Esophagus muscularis mucosa (tissue), 4 donors: Measurements from ENCODE around the gene ANGPT4. TPM values are rescaled to one million over a fixed set of nuclear protein-coding genes. Genes with fewer than 3 reads are reported as not detected.

Experiments used
- DNase-seq: peaks from one replicate; pipeline ENCODE4 v3.0.0-alpha.2; 2017; ENCODE audit errors: extremely low spot score
- H3K27ac ChIP-seq, 4 donors: fragments of 200-600 bp; sonication (generic); replicated peaks in 1 of 4; 1 replicate in 3 of 4; 2 replicates in 1 of 4; pipeline ENCODE4 v1.5.1; 2016 to 2019; ENCODE audit warnings: mild to moderate bottlenecking in 1 of 4
- H3K27me3 ChIP-seq, 4 donors: fragments of 200-600 bp; sonication (generic); one replicate each; pipeline versions ENCODE4 v1.5.1 to v1.6.0; 2016 to 2019
- H3K36me3 ChIP-seq, 4 donors: fragments of 200-600 bp; sonication (generic); one replicate each; pipeline ENCODE4 v1.5.1; 2016 to 2019
- H3K4me1 ChIP-seq, 4 donors: fragments of 200-600 bp; sonication (generic); one replicate each; pipeline ENCODE4 v1.5.1; 2016 to 2019
- H3K4me3 ChIP-seq, 4 donors: fragments of 200-600 bp; sonication (generic); 1 replicate in 2 of 4; 2 replicates in 2 of 4; pipeline ENCODE4 v1.5.1; 2016 to 2019; ENCODE audit warnings: mild to moderate bottlenecking in 4 of 4, moderate library complexity in 1 of 4
- H3K9me3 ChIP-seq, 4 donors: fragments of 200-600 bp; sonication (generic); 1 replicate in 3 of 4; 2 replicates in 1 of 4; pipeline ENCODE4 v1.5.1; 2016 to 2019
- EP300 ChIP-seq: sonication (generic); formaldehyde crosslinking; IDR thresholded peaks from one replicate; pipeline ENCODE4 v1.6.1; 2017; ENCODE audit warnings: antibody characterized with exemption
- POLR2A ChIP-seq: fragments of 450-650 bp; IDR thresholded peaks from one replicate; pipeline ENCODE4 v1.6.1; 2017; ENCODE audit warnings: antibody characterized with exemption, moderate library complexity, mild to moderate bottlenecking, low read depth
- POLR2AphosphoS5 ChIP-seq, 2 donors: sonication (generic); formaldehyde crosslinking; IDR thresholded peaks; one replicate each; pipeline ENCODE4 v1.6.1; 2017; ENCODE audit warnings: antibody characterized with exemption in 2 of 2
- WGBS: methylation state at CpG from one replicate; pipeline ENCODE4 v1.1.5; 2018; 5-methylcytosine and 5-hydroxymethylcytosine counted together
- intact Hi-C: fragments of 100-400 bp; cut with DNase I; formaldehyde crosslinking; loops from one replicate; pipeline ENCODE4 v1.15.1; 2023
- total RNA-seq, 4 donors: library from RNA; depleted of rRNA; stranded (reverse); fragments of >200 nt; gene quantifications; one replicate each; pipeline versions ENCODE4 v1.1.0 to v1.2.1, GENCODE V29; 2016
- TF ChIP-seq, protein P1 (sequence below), 3 experiments: fragments of 200-600 bp in 2 of 3; fragments of 450-650 bp in 1 of 3; sonication (generic) in 2 of 3; IDR thresholded peaks; one replicate each; pipeline ENCODE4 v1.5.1; 2017 to 2019; ENCODE audit warnings: antibody characterized with exemption in 3 of 3, mild to moderate bottlenecking in 2 of 3, moderate library complexity in 1 of 3

The ANGPT4 gene
- total RNA-seq, 4 donors from 2014 or later = under 0.01 to 0.46 (median 0.13) TPM; not detected in 1

DNA sequence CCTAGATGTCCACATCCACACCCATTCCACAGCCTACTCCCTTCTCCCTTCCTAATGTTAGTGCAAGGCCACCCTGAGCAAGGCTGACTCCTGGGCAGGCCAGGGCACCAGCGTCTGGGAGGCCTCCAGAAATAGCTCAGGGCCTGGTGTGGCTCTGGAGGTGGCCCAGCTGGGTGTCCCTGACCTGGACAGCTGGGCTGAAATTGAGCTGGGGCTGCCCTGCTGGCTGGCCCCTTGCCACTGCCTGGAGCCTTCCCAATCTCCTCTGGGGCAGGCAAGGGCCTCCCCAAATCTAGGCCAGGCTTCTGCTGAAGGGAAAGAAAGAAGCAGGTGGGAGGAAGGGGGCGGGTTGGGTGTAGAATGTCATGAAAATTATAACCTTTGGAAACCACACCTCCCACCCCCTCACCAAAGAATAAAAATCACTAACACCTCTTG lies 80.5 kb downstream of the ANGPT4 start:
- Histone ChIP-seq H3K4me1 (peaks cover 17 to 30% (median 27%) of the 10 kb centered on the region in 4 donors), H3K27ac (no peak overlapping the region), H3K36me3 (no peaks in the 10 kb centered on the region), H3K27me3 (peaks cover 0 to 17% (median 4%) of the 10 kb centered on the region in 4 donors), H3K4me3 (no peak overlapping the region), H3K9me3 (peaks cover 0 to 9% (median 6%) of the 10 kb centered on the region in 4 donors)
- TF ChIP-seq, protein P1, sequence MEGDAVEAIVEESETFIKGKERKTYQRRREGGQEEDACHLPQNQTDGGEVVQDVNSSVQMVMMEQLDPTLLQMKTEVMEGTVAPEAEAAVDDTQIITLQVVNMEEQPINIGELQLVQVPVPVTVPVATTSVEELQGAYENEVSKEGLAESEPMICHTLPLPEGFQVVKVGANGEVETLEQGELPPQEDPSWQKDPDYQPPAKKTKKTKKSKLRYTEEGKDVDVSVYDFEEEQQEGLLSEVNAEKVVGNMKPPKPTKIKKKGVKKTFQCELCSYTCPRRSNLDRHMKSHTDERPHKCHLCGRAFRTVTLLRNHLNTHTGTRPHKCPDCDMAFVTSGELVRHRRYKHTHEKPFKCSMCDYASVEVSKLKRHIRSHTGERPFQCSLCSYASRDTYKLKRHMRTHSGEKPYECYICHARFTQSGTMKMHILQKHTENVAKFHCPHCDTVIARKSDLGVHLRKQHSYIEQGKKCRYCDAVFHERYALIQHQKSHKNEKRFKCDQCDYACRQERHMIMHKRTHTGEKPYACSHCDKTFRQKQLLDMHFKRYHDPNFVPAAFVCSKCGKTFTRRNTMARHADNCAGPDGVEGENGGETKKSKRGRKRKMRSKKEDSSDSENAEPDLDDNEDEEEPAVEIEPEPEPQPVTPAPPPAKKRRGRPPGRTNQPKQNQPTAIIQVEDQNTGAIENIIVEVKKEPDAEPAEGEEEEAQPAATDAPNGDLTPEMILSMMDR (IDR thresholded peaks at IDR 0.05) = no peak
- TF ChIP-seq POLR2A (no peak), EP300 (no peak), POLR2AphosphoS5 (IDR thresholded peaks at IDR 0.05) (no peak)
- WGBS = 90% methylated on average over 2 of the region's 2 CpGs
- intact Hi-C loops = no loop called here
- no peak for DNase-seq

- Histone ChIP-seq H3K27ac (peak overlapping the region; percentile 67 to 79 (median 74)), H3K27me3 (peaks cover 0 to 4% (median 0%) of the 10 kb centered on the region in 4 donors), H3K36me3 (no peaks in the 10 kb centered on the region), H3K9me3 (peaks cover 0 to 9% (median 6%) of the 10 kb centered on the region in 4 donors), H3K4me3 (peak overlapping the region; percentile 73 to 94 (median 84)), H3K4me1 (peaks cover 17 to 29% (median 26%) of the 10 kb centered on the region in 4 donors)
- TF ChIP-seq POLR2A (no peak), POLR2AphosphoS5 (IDR thresholded peaks at IDR 0.05) (no peak), EP300 (no peak)
- TF ChIP-seq, protein P1 (IDR thresholded peaks at IDR 0.05) = no peak
- DNase-seq = no peak
- WGBS = 9% methylated on average over 9 of the region's 18 CpGs
- intact Hi-C loops = loop anchor here (5.0 kb wide), 1 partner anchor 182 kb away; the partner anchor contains the start of gene SRXN1
Measured at GRCh38 chr20:834151-834746, 81.9 kb downstream of the ANGPT4 start.

GRCh38 chr20:833450-834150 lies 82.5 kb downstream of the ANGPT4 start, which contains the start of gene FAM110A:
FAM110A (plus strand) TSS chr20:833715; CDS start chr20:844805, 11,090 bp downstream.
- 0% methylated on average over 3 of the region's 64 CpGs for WGBS
- Histone ChIP-seq H3K36me3 (no peaks in the 10 kb centered on the region), H3K27ac (peak within 1 kb of the TSS; percentile 67 to 79 (median 74)), H3K9me3 (peaks cover 0 to 9% (median 6%) of the 10 kb centered on the region in 4 donors), H3K4me1 (peaks cover 17 to 29% (median 26%) of the 10 kb centered on the region in 4 donors), H3K27me3 (no peaks in the 10 kb centered on the region), H3K4me3 (peak within 1 kb of the TSS; percentile 73 to 94 (median 84))
- intact Hi-C loops = loop anchor here (5.0 kb wide), 1 partner anchor 181 kb away; the partner anchor contains the start of gene SRXN1
- no peak for TF ChIP-seq POLR2A
- TF ChIP-seq POLR2AphosphoS5 (IDR thresholded peaks at IDR 0.05) = peak; percentile 44 to 79
- DNase-seq = peak; percentile 99

GRCh38 chr20:833121-833449 lies 83.0 kb downstream of the ANGPT4 start:
- Histone ChIP-seq H3K27me3 (no peaks in the 10 kb centered on the region), H3K4me3 (peak overlapping the region; percentile 73 to 94 (median 84)), H3K36me3 (no peaks in the 10 kb centered on the region), H3K9me3 (peaks cover 0 to 6% (median 3%) of the 10 kb centered on the region in 4 donors), H3K27ac (peak overlapping the region; percentile 67 to 79 (median 74)), H3K4me1 (peaks cover 17 to 29% (median 26%) of the 10 kb centered on the region in 4 donors)
- DNase-seq = no peak
- 4% methylated on average over 4 of the region's 4 CpGs for WGBS
- no peak for TF ChIP-seq EP300
- TF ChIP-seq, protein P1 (IDR thresholded peaks at IDR 0.05) = no peak
- TF ChIP-seq POLR2A = no peak
- TF ChIP-seq POLR2AphosphoS5 (IDR thresholded peaks at IDR 0.05) = no peak
- intact Hi-C loops = loop anchor here (5.0 kb wide), 1 partner anchor 181 kb away; the partner anchor contains the start of gene SRXN1

DNA sequence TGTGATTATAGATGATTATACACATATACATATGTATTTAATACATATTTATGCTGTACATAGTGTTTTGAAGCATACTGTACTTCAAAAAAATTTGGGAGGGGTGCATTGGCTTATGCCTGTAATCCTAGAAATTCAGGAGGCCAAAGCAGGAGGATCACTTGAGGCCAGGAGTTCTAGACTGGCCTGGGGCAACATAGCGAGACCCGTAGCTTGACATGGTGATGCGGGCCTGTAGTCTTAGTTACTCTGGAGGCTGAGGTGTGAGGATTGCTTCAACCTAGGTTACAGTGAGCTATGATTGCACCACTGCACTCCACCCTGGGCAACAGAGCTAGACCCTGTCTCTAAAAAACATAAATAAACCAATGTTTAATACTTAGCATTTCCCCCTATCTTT lies 84.2 kb downstream of the ANGPT4 start:
- intact Hi-C loops = loop anchor here (5.0 kb wide), 1 partner anchor 180 kb away; the partner anchor contains the start of gene SRXN1
- Histone ChIP-seq H3K36me3 (no peaks in the 10 kb centered on the region), H3K9me3 (no peaks in the 10 kb centered on the region), H3K27me3 (no peaks in the 10 kb centered on the region), H3K27ac (no peak overlapping the region), H3K4me3 (no peak overlapping the region), H3K4me1 (peaks cover 17 to 29% (median 26%) of the 10 kb centered on the region in 4 donors)
- no peak for DNase-seq
- TF ChIP-seq, protein P1 (IDR thresholded peaks at IDR 0.05) = no peak
- no peak for TF ChIP-seq POLR2A
- TF ChIP-seq EP300 = no peak
- no peak for TF ChIP-seq POLR2AphosphoS5 (IDR thresholded peaks at IDR 0.05)
- 96% methylated on average over 3 of the region's 3 CpGs for WGBS
